Measurements from ENCODE around the gene ANKFN1. TPM values are rescaled to one million over a fixed set of nuclear protein-coding genes. Genes with fewer than 3 reads are reported as not detected.
A peak's percentile ranks its signal among the peaks of the same experiment; 100 is the strongest.

Gene ANKFN1
- total and polyA plus RNA-seq, 8 donors = 0.05 to 0.20 (median 0.12) TPM; not detected in 4

DNA sequence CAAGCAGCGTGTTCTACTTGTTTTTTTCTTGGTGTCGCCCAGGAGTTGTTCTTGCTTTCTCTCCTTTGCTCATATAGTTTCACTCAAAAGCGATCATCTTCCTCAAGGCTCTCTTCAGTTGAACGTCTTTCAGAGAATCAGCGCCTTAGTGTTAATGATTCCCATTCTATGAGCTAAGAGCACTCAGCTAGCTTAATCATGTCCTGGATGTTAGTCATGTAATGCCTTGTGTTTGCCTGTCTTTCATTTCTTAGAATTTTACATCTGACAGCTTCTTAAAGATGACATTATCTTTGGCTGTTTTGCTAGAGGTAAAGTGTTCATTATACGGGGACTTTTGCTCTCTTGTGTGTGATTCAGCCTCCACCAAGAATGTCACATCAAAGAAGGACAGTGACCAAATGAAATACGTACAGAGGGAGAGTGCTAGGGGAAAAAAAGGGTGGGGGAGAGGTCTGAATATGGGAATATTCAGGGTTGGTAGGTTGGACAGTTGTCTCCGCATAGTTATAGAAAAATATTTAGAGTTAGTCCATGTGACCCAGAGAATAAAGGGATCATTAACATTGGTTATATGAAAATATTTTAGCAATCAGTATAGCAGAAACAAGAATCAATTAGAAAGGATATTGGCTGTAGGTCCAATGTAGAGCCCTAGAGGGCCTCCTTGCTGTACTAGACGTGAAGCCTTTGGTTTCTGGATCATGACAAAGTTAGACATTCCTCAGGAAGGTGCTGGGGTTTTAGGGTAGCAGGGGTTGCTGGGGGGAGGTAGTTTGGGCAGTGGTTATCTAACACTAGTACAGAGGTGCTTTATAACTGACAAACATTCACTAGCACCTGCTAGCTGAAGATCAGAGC lies 31.9 kb upstream of the ANKFN1 start:
- TF ChIP-seq, protein P1, sequence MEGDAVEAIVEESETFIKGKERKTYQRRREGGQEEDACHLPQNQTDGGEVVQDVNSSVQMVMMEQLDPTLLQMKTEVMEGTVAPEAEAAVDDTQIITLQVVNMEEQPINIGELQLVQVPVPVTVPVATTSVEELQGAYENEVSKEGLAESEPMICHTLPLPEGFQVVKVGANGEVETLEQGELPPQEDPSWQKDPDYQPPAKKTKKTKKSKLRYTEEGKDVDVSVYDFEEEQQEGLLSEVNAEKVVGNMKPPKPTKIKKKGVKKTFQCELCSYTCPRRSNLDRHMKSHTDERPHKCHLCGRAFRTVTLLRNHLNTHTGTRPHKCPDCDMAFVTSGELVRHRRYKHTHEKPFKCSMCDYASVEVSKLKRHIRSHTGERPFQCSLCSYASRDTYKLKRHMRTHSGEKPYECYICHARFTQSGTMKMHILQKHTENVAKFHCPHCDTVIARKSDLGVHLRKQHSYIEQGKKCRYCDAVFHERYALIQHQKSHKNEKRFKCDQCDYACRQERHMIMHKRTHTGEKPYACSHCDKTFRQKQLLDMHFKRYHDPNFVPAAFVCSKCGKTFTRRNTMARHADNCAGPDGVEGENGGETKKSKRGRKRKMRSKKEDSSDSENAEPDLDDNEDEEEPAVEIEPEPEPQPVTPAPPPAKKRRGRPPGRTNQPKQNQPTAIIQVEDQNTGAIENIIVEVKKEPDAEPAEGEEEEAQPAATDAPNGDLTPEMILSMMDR (IDR thresholded peaks at IDR 0.05) = no peak
- Histone ChIP-seq H3K9me3 (no peaks in the 10 kb centered on the region), H3K4me1 (no peaks in the 10 kb centered on the region), H3K36me3 (no peaks in the 10 kb centered on the region), H3K27ac (no peak overlapping the region), H3K4me3 (no peak overlapping the region), H3K27me3 (no peaks in the 10 kb centered on the region)
- no peak for DNase-seq
- no peak for ATAC-seq
- intact Hi-C loops (cut with DNase I) = no loop called here
- 68 to 75% methylated on average over 9 of the region's 9 CpGs for WGBS, 2 donors
- FAIRE-seq = no peak

- no peak overlapping the region for H3K4me3 ChIP-seq
- DNase-seq = peak in 3 of 6 donors; percentile 11 to 19 (median 17)
- H3K27ac ChIP-seq = no peak overlapping the region
- H3K9me3 ChIP-seq = no peaks in the 10 kb centered on the region
- FAIRE-seq = no peak
- intact Hi-C loops (cut with DNase I) = no loop called here
- peak in 3 of 4 donors; percentile 50 to 72 (median 54) for ATAC-seq
- H3K36me3 ChIP-seq = no peaks in the 10 kb centered on the region
- no peaks in the 10 kb centered on the region for H3K4me1 ChIP-seq
- H3K27me3 ChIP-seq = peaks cover 0 to 3% (median 0%) of the 10 kb centered on the region in 4 donors
- 34 to 47% methylated on average over 14 of the region's 14 CpGs for WGBS, 2 donors
- TF ChIP-seq, protein P1 (IDR thresholded peaks at IDR 0.05) = peak in 2 of 4 donors; percentile 22 to 38
Measured at GRCh38 chr17:56125830-56126819, 27.1 kb upstream of the ANKFN1 start.

DNA sequence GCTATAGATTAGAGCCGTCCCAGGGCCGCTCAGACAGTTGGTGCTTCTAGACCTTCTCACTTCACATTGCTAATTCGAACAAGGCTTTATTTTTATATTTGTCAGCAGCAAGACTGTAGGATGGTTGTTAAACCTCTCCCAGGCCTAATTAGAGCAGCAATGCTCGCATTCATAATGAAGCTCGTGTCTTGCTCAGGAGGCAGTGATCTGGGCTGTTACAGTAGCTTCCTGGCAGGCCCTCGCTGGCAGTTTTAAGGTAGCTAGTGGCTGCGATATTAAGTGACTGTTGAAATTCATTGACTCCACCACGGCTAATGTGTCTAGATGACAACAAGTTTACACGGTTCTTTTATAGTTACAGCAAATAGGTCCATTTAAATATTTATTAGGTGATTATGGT lies 23.2 kb upstream of the ANKFN1 start:
- no peaks in the 10 kb centered on the region for H3K4me1 ChIP-seq
- H3K36me3 ChIP-seq = no peaks in the 10 kb centered on the region
- DNase-seq (no peak), ATAC-seq (no peak), FAIRE-seq (no peak)
- no peak overlapping the region for H3K4me3 ChIP-seq
- H3K27ac ChIP-seq = no peak overlapping the region
- TF ChIP-seq, protein P1 (IDR thresholded peaks at IDR 0.05) = no peak
- intact Hi-C loops (cut with DNase I) = no loop called here
- WGBS, 2 donors = 74 to 83% methylated on average over 9 of the region's 9 CpGs
- peaks cover 0 to 3% (median 0%) of the 10 kb centered on the region in 4 donors for H3K27me3 ChIP-seq
- H3K9me3 ChIP-seq = no peaks in the 10 kb centered on the region

DNA sequence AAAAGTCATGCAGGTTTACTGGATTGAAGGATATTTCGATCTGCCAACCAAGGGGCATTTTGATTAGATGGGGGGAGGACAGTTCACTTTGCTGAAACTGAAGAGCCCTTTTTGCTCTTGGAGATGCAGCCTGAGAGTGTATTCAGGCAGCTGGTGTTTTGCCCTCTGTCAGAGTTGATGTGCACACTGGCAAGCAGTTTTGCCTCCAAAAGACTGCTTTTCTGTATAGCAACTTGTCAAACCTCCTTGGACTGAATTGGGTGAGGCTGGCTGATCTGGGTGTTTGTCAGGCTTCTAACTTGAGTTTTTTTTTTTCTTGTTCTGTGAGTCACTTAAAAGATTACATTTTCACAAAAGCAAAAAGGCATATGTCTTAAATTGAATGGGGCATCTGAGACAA lies 22.6 kb upstream of the ANKFN1 start:
- no peaks in the 10 kb centered on the region for H3K36me3 ChIP-seq
- no peak overlapping the region for H3K4me3 ChIP-seq
- H3K27me3 ChIP-seq = peaks cover 0 to 3% (median 0%) of the 10 kb centered on the region in 4 donors
- H3K9me3 ChIP-seq = no peaks in the 10 kb centered on the region
- FAIRE-seq = no peak
- H3K4me1 ChIP-seq = no peaks in the 10 kb centered on the region
- no peak for ATAC-seq
- H3K27ac ChIP-seq = no peak overlapping the region
- WGBS, 2 donors = 69 to 76% methylated on average over 1 of the region's 1 CpG
- intact Hi-C loops (cut with DNase I) = no loop called here
- TF ChIP-seq, protein P1 (IDR thresholded peaks at IDR 0.05) = no peak
- DNase-seq = no peak
